Measurements from ENCODE around the gene TMEM248.
"Not testable (repeated sequence)": the region's sequence is repeated elsewhere in the genome, so short reads cannot be mapped to it uniquely, and the experiment has no call there.

Gene TMEM248

DNA sequence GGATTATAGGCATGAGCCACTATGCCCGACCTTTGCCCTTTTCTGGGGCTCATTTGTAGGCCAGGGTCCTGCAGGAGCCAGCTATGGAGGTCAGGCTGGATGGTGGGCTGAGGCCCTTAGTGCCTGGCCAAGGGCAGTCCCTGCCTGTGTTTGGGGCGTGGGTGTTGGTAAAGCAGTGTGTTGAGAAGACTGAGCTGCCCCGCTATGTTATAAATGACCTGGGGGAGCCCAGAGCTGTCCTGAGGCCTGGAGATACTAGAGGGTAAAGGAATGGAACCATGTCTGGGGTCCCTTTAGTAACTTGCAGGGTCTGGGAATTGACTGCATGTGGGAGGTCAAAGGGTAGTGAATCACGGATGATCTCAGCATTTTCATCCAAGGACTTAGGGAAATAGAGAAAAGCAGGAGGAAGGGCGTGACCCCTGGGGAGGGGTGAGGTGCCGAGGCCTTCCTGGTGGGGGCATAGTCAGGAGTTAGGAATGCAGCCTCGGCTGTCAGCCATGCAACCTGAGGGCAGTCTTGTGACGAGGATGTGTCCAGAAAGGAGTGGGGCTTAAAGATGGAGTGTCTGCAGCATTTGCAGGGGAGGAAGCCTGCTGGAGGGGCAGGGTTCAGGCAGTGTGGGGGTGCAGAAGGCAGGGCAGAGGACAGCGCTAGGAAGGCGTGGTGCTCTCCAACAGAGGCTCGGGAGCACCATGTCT lies 31.5 kb downstream of the TMEM248 start:
- no peak for DNase-seq

DNA sequence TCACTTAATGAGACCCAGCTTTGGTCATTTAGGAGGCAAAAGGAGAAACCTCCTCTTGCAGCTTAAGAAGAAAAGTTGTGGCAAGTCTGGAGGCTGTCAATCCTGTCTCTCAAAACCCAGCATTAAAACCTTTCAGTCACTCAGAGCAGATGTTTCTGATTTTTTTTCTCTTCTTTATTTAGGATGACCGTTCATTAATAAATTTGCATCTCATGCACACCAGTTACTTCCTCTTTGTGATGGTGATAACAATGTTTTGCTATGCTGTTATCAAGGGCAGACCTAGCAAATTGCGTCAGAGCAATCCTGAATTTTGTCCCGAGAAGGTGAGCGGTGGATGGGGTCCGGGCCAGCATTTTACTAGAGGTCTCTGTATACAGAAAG lies 32.0 kb downstream of the TMEM248 start:
- DNase-seq, result no peak

DNA sequence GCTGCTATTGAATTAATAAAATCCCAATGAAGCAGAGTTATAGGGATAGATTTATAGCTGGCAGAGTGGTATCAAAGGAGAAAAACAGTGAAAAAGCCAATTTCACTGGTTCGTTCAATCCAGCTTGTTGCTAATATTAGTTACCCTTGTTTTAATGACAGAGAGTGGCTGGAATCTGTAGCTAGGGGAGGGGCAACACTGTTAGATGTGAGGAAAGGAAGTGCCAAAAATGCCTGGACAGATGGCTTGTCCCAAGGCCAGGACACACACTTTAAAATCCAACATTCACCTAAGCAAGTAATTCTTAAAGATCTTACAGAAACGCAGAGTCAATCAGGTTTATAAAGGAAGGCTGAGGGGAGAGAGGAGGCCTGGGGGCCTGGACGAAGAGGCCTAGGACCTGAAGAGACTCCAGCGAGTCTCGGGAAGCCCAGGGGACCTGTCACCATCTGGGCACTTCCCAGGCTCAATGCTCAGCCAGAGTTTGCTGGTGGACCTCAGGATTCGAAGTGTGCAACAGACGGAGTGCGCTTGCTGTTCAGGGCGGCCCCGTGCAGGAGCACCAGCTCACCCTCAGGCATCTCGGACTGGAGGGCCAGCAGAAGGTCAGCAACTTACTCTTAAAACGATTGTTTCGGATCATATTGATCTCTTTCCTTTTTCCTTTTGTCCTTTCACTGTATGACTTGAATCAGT lies 36.7 kb downstream of the TMEM248 start:
- no peak for DNase-seq

DNA sequence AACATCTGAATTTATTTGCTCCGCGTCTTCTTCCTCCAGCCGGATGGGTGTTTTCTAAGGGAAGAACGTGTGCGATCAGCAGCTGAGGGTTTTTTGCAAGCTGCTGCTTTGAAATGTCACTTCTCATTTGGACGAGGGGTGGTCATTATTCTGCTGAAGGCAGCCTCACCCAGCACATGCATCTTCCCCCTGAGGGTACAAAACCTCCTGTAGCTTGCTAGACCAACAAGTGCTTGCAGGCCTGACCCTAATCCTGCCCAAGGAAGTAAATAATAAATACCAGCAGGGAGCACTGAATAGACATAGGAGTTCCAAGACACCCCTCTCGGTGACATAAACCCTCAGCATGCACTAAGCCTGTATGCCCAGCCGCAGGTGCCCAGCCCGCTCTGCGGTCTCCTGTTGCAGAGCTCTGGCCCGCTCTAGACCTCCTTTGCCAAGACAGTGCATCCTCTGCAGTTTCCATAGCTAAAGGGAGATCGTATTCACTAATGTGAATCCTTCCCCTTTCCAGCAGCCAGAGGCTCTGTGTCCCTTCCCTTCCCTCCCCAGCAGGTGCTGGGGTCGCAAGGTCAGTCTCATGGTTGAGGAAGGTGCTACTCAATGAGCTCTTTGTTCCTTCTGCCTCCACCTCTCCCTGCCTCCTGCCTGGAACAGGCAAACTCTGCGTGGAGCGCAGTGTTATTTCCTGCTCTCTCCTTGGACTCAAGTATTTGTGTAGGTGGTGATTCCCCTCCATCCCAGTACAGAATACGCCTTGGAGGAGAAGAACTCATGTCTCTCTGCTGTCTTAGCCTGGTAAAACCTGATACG lies 37.7 kb downstream of the TMEM248 start:
- DNase-seq, result no peak

DNA sequence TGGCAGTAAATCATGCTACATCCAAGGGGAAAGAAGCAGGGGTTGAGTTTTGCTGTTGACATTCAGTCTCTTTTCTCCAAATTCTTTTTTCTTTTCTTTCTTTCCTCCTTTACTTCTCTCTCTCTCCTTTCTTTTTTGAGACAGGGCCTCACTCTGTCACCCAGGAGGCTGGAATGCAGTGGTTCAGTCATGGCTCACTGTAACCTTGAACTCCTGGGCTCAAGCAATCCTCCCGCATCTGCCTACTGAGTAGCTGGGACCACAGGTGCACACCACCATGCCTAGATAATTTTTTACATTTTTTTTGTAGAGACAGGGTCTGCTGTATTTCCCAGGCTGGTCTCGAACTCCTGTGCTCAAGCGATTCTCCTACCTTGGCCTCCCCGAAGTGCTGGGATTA lies 39.2 kb downstream of the TMEM248 start:
- no peak for DNase-seq

DNA sequence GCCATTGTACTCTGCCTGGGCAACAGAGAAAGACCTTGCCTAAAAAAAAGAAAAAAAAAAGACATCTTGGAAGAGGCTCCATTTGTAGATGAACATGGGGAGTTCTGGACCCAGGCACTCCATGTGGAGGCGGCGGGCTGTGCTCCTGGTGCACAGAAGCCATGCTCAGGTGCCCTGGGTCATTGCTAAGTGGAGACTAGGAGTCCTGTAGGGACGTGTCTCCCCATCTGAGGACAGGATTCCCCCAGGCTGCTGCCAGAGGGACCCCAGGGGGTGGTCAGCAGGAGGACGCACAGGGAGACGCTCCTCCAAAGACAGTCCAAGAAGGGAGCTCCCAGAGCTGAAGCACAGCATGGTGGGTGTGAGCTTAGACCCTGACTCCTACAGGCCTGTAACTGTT lies 40.1 kb downstream of the TMEM248 start:
- no peak for DNase-seq

DNA sequence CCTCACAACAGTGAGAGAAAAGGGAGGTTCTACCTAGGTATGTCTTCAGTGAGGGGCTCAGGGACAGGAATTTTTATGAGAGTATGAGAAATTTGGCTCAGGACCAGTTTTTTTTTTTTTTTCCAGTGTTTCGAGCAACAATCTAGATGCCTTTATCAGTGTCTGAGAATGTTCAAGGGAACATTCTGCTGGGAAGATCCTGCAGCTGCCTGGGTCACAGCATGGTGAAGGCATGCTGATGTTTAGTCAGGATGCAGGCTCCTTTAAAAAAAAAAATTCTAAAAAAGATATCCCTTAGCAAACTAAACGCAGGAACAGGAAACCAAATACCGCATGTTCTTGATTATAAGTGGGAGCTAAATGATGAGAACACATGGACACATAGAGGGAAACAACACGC lies 43.4 kb downstream of the TMEM248 start:
- DNase-seq, result no peak

DNA sequence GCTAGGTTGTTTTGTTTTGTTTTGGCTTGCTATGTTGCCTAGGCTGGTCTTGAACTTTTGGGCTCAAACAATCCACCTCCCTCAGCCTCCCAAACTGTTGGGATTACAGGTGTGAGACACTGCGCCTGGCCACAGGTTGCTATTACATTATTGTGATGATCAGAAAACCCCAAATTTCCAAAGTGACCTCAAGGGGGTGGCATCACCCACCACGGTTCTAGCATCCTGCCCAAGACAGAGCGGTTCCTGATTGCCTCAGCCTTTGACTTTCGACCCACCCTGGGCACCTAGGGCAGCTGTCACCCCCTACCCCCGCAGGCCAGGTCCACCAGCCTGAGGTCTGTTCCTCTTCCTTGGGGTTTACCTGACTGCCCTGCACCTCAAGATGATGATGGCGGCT lies 46.0 kb downstream of the TMEM248 start:
- no peak for DNase-seq

DNA sequence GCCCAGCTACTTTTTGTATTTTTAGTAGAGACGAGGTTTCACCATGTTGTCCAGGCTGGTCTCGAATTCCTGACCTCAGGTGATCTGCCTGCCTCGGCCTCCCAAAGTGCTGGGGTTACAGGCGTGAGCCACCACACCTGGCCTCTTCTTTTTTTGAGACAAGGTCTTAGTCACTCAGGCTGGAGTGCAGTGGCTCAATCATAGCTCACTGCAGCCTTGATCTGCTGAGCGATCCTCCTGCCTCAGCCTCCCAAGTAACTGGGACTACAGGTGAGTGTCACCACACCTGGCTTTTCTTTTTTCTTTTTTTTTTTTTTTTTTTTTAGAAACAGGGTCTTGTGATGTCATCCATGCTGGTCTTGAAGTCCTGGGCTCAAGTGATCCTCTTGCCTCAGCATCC lies 48.0 kb downstream of the TMEM248 start:
- not testable (repeated sequence) for DNase-seq

DNA sequence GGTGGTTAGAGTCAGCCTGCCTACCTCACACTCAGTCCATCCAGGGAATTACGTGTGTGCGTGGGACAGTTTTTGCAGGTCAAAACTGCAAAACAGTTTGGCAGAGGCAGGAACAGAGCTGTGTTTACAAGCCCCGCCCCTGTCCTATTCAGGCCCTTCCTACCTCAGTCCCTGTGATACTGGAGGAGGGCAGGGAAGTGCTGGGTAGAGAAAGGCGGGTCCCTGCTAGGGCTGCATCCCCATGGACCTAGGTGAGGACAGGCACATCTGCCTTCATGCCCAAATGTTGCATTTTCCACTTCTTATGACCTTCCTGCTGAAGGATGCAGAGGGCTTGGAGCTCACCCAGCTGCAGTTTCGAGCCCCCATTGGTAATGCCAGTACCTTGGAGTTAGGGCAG lies 49.3 kb downstream of the TMEM248 start:
- DNase-seq, result no peak

DNA sequence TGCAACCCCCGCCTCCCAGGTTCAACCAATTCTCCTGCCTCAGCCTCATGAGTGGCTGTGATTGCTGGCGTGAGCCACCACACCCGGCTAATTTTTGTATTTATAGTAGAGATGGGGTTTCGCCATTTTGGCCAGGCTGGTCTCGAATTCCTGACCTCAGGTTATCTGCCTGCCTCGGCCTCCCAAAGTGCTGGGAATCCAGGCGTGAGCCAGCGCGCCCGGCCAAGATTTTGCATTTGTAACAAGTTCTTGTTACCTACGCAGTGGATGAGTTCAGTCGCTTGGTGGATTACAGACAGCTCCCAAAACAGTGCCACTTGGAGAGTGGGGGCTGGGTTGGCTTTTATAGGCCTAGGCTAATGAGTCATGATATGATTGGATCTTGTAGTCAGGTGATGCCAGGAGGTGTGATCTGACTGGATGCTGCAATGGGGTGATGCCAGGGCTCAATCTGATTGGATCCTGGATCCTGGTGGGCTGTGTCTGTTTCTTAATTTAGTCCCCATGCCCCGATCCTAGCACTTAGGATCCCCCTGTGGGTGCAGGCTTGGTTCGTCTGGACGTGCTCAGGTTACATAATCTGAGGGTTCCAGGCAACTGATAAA lies 54.1 kb downstream of the TMEM248 start:
- DNase-seq, result no peak

DNA sequence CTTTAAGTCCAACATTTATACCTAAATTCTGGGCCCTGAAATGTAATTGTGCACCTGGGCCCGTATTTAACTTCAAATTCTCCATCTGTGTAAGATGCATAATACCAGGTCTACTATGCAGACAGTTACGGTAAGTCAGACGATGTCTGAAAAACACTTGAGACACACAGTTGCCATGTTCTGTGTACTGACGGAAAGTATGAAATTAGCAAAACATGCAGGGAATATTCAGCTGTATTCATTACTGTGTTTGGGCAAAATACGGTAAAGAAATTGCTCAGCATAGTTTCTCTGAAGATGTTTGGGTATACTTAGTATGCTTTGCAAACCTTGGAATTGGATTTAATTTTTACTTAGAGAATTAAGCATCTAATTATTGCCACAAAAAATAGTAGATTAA lies 57.3 kb downstream of the TMEM248 start:
- DNase-seq, result not testable (repeated sequence)

DNA sequence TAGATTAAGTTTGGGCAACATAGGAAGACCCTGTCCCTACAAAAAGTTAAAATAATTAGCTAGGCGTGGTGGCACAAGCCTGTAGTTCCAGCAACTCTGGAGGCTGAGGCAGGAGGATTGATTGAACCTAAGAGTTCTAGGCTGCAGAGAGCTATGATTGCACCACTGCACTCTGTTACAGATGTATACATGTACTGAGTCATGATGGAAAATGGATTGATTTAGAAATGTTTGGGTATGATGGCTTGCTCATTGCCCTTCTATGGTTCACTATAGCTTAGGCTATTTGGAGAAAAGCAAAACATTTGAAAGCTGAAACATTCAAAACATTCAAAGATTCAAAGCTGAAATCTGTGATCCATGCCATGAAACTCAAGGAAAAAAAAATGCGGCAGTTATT lies 58.0 kb downstream of the TMEM248 start:
- DNase-seq, result not testable (repeated sequence)

DNA sequence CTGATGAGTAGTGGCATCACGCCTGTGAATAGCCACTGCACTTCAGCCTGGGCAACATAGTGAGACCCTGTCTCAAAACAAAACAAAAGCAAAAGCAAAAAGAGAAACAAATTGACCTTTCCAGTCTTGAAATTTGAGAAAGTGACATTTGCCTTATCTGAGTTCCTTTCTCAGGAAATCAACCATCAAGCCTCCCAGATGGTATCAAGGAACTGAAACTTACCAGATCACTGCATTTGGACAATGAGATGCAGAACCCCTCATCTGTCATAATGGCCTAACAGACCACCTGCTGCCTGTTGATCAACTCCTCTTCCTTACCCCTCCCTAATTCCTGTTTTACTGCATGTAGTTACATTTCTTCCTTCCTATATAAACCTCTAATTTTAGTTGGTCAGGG lies 59.3 kb downstream of the TMEM248 start:
- DNase-seq, result not testable (repeated sequence)

DNA sequence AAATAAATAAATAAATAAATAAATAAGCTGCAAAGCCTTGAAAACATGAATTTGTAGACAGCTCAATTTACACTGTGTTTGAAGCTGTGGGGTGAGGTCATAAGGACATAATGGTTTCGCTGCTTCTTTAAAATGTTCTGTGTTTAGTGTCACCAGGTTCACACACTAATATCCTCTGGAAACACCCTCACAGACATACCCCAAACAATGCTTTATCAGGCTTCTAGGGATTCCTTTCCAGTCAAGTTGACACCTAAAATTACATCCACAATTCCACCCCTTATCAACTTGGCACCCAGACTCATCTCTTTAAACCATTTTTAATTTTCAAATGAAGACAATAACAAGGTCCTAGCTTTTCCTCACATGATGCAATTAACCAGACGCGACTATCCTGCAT lies 68.5 kb downstream of the TMEM248 start:
- not testable (repeated sequence) for DNase-seq

DNA sequence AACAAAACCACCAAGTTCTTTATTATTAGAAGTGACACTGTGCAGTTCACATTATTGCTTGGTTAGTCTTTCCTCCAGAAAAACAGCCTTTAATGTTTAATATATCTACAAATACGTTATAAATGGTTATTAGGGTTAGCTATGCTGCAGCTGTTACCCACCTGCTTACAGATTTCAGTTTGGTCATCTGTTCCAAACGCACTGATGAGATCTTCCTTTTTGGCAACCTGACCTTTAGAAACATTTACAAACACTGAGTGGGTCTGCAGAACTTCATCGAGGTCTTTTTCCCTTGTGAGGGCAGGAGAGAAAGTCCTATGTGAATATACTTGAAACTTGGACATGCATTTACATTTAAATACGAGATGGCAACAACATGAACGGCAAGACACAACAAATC lies 73.0 kb downstream of the TMEM248 start:
- not testable (repeated sequence) for DNase-seq

DNA sequence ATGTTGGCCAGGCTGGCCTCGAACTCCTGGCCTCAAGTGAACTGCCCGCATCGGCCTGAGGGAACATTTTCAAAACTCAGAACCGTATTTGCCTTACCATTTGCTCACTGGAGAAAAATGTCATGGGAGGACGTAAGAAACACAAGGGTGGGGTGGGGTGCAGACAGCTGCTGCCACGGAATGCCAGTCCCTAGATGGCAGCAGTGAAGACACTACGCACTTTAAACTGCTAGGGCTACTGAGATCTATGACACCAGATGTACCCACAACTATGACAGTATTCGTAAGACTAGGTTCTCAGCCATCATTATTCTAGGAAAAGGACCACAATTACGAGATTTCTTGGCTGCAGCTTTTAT lies 73.6 kb downstream of the TMEM248 start:
- DNase-seq, result peak; percentile 45

DNA sequence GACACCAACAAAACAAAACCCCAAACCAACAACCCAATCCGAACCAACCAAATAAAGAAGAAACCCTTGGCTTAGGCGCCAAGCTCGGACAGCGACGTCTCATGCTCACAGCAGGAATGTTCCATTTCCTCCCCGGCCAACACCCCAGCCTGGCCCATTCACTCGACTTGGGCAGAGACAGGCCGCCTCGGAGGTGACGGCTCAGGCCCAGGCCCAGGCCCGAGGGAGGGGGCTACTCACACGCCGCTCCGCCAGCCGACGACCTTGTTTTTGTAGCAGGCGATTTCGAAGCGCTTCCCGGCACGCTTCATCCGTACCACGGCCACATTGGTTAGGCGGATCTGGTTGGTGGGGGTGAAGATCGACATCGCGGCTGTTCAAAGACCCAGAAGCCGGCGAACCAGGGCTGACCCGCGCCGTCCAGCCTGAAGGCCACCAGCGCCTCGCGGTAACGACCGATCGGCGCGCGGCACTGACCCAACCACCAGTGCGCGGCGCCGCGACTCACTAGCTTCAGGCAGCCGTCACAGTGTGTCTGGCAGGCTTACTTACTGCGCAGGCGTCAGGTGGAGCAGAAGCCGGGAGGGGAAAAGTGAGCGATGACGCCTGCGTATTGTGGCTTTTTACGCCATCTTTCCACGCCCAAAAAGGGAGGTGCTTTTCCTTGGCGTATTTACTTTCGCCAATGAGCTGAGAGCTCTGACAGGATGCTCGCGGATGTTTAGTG lies 74.2 kb downstream of the TMEM248 start, which contains the start of gene SBDS:
Gene SBDS, minus strand, starts transcription at position 537 of the 727 bp plus-strand sequence. Its CDS starts 169 bp downstream, at position 368.
- peak; percentile 99 for DNase-seq

DNA sequence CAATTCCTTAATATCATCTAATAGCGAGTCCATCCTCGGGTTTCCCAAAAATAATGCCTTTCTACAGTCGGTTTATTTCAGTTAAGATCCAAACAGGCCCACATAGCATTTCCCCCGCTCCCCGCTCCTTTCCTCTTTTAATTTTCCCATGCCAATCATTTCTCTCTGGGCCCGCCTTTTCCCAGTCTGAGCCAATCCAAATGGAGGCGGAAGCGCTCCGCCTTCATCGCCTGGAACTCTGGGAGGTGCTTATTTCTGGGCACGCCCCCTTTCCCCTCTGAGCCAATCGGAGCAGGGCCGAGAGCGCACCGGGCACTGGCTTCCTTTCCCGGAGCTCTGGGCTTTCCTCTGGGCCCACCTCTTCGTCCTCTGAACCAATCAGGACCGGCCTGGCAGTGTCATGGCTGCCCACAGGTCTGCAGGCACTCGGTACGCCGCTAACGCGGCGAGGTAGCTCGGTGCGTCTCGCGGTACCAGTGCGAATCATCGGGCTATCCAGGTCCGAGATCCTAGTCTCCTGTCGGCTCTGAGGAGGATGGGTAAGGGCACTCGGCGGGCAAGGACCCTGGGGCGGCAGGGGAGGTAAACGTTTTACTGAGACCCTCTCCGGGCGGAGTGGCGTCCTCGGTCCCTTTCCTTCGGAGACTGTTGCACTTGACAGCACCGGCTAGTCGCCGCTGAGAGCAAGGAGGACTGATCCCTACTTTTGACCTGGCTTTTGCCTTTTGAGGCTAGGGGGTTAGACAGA lies 75.6 kb downstream of the TMEM248 start, which contains the start of gene TYW1:
Gene TYW1, plus strand, starts transcription at position 390 of the 748 bp plus-strand sequence. Its CDS starts 146 bp downstream, at position 536.
- DNase-seq, result peak; percentile 99

DNA sequence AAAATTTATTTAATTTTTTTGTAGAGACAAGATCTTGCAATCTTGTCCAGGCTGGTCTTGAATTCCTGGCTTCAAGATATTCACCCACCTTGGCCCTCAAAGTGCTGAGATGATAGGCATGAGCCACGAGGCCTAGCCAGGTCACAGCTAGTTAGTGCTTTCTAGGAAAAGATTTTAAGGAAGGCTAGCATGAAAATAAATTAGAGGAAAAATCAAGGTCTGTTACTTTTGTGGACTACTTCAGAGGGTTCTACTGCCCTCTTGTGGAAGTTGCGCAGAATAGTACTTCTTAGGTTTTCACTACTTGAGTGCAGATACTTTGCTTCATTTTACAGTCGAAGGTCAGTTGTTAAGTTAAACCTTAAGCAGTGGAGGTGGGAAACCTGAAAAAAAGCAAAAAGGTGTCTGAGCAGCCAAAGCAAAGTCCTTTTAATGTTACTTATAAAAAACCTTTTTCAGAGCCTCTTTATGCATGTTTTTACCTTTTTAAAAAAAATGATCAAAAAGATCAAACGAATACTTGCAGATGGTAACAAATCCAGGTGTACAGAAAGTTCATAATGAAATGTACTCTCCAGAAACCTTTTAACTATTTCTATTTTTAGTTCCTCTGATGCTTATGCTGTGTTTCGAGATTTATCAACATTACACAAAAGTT lies 79.7 kb downstream of the TMEM248 start:
- DNase-seq, result not testable (repeated sequence)

DNA sequence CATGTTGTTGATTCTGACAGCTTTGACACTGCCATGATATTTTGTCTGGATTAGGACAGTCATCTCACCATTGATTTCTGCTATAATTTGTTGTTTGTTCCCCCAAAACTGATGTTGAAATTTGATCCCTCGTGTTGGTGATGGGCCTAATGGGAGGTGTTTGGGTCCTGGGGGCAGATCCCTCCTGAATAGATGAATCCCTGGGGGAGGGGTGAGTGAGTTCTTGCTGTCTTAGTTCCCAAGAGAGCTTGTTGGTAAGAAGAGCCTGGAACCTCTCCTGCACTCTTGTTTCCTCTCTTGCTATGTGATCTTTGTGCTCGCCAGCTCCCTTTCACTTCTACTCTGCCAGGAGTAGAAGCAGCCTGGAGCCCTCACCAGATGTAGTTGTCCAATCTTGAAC lies 83.1 kb downstream of the TMEM248 start:
- DNase-seq, result not testable (repeated sequence)
